Neural cell (in vitro differentiated cells): ENCODE results near the gene HIKESHI.

Source experiments
- EP300 ChIP-seq: fragments of 450-650 bp; conservative IDR thresholded peaks from 2 replicates; pipeline ENCODE4 v1.6.1; 2014; ENCODE audit warnings: antibody characterized with exemption, mild to moderate bottlenecking, moderate library complexity; ENCODE audit not compliant: poor library complexity, severe bottlenecking
- EZH2 ChIP-seq: fragments of 200-600, 300-800 bp; shearing (Covaris generic), sonication (generic); IDR thresholded peaks from 2 replicates; pipeline ENCODE4 v1.6.1; 2014; ENCODE audit warnings: antibody characterized with exemption, low read length, borderline replicate concordance, mild to moderate bottlenecking; ENCODE audit not compliant: insufficient read depth, poor library complexity, severe bottlenecking
- MXI1 ChIP-seq: fragments of 450-650 bp; conservative IDR thresholded peaks from 2 replicates; pipeline ENCODE4 v1.6.1; 2014; ENCODE audit warnings: antibody characterized with exemption, mild to moderate bottlenecking; ENCODE audit not compliant: poor library complexity, severe bottlenecking
- POLR2AphosphoS5 ChIP-seq: IDR thresholded peaks from 2 replicates; pipeline ENCODE4 v1.6.1; 2012
- RAD21 ChIP-seq: fragments of 450-650 bp; conservative IDR thresholded peaks from 2 replicates; pipeline ENCODE4 v1.6.1; 2014; ENCODE audit warnings: antibody characterized with exemption, mild to moderate bottlenecking, moderate library complexity
- SMC3 ChIP-seq: fragments of 450-650 bp; conservative IDR thresholded peaks from 2 replicates; pipeline ENCODE4 v1.6.1; 2014; ENCODE audit warnings: antibody characterized with exemption, mild to moderate bottlenecking, moderate library complexity; ENCODE audit not compliant: poor library complexity
- TAF1 ChIP-seq: IDR thresholded peaks from 2 replicates; pipeline ENCODE4 v1.6.1; 2012; ENCODE audit warnings: low read depth
- TF ChIP-seq, protein P1 (sequence below): fragments of 450-650 bp; IDR thresholded peaks from 2 replicates; pipeline ENCODE4 v1.5.1; 2014; ENCODE audit warnings: antibody characterized with exemption, mild to moderate bottlenecking, moderate library complexity; ENCODE audit not compliant: poor library complexity, severe bottlenecking
- TF ChIP-seq, protein P2 (sequence below): IDR thresholded peaks from 2 replicates; pipeline ENCODE4 v1.6.1; 2012; ENCODE audit warnings: borderline replicate concordance

- TF ChIP-seq, protein P1, sequence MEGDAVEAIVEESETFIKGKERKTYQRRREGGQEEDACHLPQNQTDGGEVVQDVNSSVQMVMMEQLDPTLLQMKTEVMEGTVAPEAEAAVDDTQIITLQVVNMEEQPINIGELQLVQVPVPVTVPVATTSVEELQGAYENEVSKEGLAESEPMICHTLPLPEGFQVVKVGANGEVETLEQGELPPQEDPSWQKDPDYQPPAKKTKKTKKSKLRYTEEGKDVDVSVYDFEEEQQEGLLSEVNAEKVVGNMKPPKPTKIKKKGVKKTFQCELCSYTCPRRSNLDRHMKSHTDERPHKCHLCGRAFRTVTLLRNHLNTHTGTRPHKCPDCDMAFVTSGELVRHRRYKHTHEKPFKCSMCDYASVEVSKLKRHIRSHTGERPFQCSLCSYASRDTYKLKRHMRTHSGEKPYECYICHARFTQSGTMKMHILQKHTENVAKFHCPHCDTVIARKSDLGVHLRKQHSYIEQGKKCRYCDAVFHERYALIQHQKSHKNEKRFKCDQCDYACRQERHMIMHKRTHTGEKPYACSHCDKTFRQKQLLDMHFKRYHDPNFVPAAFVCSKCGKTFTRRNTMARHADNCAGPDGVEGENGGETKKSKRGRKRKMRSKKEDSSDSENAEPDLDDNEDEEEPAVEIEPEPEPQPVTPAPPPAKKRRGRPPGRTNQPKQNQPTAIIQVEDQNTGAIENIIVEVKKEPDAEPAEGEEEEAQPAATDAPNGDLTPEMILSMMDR: no peak
- TF ChIP-seq EP300 (no peak), EZH2 (no peak), TAF1 (no peak), POLR2AphosphoS5 (no peak), RAD21 (no peak), MXI1 (no peak), SMC3 (no peak)
- TF ChIP-seq, protein P2, sequence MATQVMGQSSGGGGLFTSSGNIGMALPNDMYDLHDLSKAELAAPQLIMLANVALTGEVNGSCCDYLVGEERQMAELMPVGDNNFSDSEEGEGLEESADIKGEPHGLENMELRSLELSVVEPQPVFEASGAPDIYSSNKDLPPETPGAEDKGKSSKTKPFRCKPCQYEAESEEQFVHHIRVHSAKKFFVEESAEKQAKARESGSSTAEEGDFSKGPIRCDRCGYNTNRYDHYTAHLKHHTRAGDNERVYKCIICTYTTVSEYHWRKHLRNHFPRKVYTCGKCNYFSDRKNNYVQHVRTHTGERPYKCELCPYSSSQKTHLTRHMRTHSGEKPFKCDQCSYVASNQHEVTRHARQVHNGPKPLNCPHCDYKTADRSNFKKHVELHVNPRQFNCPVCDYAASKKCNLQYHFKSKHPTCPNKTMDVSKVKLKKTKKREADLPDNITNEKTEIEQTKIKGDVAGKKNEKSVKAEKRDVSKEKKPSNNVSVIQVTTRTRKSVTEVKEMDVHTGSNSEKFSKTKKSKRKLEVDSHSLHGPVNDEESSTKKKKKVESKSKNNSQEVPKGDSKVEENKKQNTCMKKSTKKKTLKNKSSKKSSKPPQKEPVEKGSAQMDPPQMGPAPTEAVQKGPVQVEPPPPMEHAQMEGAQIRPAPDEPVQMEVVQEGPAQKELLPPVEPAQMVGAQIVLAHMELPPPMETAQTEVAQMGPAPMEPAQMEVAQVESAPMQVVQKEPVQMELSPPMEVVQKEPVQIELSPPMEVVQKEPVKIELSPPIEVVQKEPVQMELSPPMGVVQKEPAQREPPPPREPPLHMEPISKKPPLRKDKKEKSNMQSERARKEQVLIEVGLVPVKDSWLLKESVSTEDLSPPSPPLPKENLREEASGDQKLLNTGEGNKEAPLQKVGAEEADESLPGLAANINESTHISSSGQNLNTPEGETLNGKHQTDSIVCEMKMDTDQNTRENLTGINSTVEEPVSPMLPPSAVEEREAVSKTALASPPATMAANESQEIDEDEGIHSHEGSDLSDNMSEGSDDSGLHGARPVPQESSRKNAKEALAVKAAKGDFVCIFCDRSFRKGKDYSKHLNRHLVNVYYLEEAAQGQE: no peak
Observed at GRCh38 chr11:86274999-86275398, 27.0 kb upstream of the HIKESHI start.
